ENCODE measurements around the gene TPM2.

The TPM2 gene

DNA sequence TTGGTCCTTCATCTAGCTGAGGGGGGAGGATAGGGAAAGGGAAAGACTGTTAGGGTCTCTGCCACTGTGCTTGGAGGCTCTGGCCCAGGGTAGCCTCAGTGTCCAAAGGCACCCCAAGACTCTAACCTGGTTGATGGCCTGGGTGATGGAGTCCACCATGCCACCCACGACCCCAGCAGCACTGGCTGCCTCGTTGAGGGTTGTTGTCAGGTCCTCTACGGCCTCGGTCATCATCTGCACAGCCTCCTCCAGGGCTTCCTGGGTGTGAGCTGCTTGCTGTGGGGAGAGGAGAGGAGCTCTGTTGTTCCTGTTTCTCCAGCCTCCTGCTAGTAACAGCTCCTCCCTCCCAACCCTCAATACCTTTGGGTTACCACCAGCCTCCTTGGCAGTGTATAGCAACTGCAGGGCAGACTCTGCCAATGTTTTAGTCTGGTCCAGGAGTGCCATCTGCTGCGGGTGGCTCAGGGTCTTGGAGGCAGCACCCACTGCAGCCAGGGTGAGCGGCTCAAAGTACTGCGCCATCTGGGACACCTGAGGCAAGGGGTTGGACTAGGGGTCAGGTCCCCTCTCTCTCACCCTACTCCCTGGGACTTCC lies 16.2 kb upstream of the TPM2 start:
- CTCF ChIA-PET: interaction anchor here (31.2 to 34.3 kb wide), 2 partner anchors 3 to 12 kb away, joined by 816 read pairs; partner anchors contain the start of genes CREB3, TLN1 and TPM2
- no peak overlapping the region for H3K4me3 ChIP-seq (ENCODE audit: low read depth, low read length)
- DNase-seq (ENCODE audit: low read depth, low spot score): no peak
- POLR2A ChIA-PET: interaction anchor here (0.6 to 4.0 kb wide), 5 partner anchors 10 to 23 kb away, joined by 4 to 27 read pairs (median 5); no protein-coding TSS in a partner anchor
- TF ChIP-seq, protein P1, sequence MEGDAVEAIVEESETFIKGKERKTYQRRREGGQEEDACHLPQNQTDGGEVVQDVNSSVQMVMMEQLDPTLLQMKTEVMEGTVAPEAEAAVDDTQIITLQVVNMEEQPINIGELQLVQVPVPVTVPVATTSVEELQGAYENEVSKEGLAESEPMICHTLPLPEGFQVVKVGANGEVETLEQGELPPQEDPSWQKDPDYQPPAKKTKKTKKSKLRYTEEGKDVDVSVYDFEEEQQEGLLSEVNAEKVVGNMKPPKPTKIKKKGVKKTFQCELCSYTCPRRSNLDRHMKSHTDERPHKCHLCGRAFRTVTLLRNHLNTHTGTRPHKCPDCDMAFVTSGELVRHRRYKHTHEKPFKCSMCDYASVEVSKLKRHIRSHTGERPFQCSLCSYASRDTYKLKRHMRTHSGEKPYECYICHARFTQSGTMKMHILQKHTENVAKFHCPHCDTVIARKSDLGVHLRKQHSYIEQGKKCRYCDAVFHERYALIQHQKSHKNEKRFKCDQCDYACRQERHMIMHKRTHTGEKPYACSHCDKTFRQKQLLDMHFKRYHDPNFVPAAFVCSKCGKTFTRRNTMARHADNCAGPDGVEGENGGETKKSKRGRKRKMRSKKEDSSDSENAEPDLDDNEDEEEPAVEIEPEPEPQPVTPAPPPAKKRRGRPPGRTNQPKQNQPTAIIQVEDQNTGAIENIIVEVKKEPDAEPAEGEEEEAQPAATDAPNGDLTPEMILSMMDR (IDR thresholded peaks at IDR 0.05; ENCODE audit: insufficient read depth, low read length, missing control alignments): no peak

DNA sequence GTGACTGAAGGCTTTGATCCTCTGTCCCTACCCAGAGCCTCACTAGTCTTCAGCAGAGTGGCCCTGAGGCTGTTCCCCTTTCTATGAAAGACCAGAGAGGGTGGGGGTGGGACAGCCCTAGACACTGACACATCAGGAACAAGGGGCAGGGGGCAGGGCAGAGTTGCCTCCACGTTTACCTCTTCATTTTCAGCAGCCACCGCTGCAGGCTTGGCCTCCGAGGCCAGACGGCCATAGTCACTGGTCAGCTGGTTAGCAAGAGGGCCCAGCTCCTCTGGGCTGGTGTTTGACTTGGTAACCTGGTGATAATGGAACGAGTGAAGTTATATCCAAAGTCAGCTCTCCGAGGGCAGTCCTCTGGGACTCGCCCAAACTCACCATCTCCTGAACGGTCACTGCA lies 15.6 kb upstream of the TPM2 start:
- CTCF ChIA-PET: interaction anchor here (31.2 to 34.3 kb wide), 2 partner anchors 3 to 13 kb away, joined by 816 read pairs; partner anchors contain the start of genes CREB3, TLN1 and TPM2
- DNase-seq (ENCODE audit: low read depth, low spot score): no peak
- POLR2A ChIA-PET: interaction anchor here (0.6 to 4.0 kb wide), 5 partner anchors 9 to 21 kb away, joined by 4 to 27 read pairs (median 5); no protein-coding TSS in a partner anchor
- TF ChIP-seq, protein P1 (IDR thresholded peaks at IDR 0.05; ENCODE audit: insufficient read depth, low read length, missing control alignments): no peak
- H3K4me3 ChIP-seq (ENCODE audit: low read depth, low read length): no peak overlapping the region

DNA sequence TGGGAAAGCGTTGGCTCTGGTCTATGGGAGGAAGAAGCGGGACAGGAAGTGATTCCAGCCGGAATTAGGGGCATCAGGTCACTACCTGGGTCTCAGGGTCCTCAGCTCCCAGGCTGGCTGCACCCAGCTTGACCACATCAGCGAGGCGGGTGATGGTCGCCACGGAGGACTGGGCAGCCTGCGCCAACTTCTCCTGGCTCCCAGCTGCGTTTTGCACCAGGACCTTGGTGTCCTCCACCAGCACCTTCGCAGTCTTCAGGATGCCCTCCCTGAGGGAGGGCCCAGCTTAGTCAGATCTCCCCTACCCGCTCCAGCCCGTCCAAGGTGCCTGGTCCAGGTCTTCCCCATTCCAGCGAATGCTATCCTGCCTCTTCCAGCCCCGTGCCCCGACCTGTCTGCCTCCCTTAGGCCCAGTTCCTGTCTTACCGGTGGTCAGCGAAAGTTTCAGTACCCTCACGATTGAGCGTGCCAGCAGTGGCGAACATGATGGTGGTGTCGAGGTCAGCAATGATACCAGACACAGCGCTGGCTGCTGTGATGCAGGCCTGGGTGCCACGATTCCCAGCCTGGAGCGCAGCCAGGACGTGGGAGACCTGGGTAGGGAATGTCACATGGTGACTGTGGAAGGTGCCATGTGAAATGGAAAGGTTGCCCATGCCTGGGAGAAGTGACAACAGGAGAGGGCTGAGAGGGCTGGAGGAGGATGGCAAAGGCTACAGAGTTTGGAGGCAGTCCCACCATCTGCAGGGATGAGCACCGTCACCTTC lies 14.4 kb upstream of the TPM2 start:
- no peak for DNase-seq (ENCODE audit: low read depth, low spot score)
- H3K4me3 ChIP-seq (ENCODE audit: low read depth, low read length): no peak overlapping the region
- ChIA-PET CTCF (interaction anchor here (31.2 to 34.3 kb wide), 2 partner anchors 1 to 14 kb away, joined by 816 read pairs; partner anchors contain the start of genes CREB3, TLN1 and TPM2), POLR2A (interaction anchor here (1.1 to 4.0 kb wide), 7 partner anchors 9 to 24 kb away, joined by 3 to 27 read pairs (median 4); partner anchors contain the start of gene TPM2)
- TF ChIP-seq, protein P1 (IDR thresholded peaks at IDR 0.05; ENCODE audit: insufficient read depth, low read length, missing control alignments): no peak

DNA sequence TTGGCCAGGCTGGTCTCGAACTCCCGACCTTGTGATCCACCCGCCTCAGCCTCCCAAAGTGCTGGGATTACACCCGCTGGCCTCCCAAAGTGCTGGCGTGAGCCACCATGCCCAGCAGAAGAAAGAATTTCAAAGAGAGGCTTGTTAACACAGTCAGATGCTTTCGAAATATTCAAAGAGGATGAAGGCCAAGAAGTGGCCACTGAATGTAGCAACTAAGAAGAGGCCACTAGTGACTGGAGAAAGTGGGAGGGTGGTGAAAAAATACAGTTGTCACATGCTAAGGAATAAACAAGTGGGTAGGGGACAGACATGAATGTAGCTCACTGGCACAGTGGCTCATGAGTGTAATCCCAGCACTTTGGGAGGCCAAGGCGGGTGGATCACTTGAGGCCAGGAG lies 13.0 kb upstream of the TPM2 start:
- DNase-seq (ENCODE audit: low read depth, low spot score): no peak
- H3K4me3 ChIP-seq (ENCODE audit: low read depth, low read length): no peak overlapping the region
- TF ChIP-seq, protein P1 (IDR thresholded peaks at IDR 0.05; ENCODE audit: insufficient read depth, low read length, missing control alignments): no peak
- POLR2A ChIA-PET: interaction anchor here (0.8 to 2.2 kb wide), 4 partner anchors 12 to 45 kb away, joined by 3 to 10 read pairs (median 4); partner anchors contain the start of genes CCDC107, RMRP and TPM2
- CTCF ChIA-PET: interaction anchor here (1.1 to 34.3 kb wide), 3 partner anchors 0 to 56 kb away, joined by 3 to 816 read pairs (median 816); partner anchors contain the start of genes CREB3, TLN1 and TPM2

GRCh38 chr9:35700942-35701341 lies 11.2 kb upstream of the TPM2 start:
- CTCF ChIA-PET: interaction anchor here (1.8 to 34.3 kb wide), 3 partner anchors 9 to 40 kb away, joined by 9 to 816 read pairs (median 9); partner anchors contain the start of genes CREB3 and TLN1

More at GRCh38 chr9:35700942-35701341, 11.2 kb upstream of the TPM2 start:
- no peak for DNase-seq (ENCODE audit: low read depth, low spot score)
- no peak overlapping the region for H3K4me3 ChIP-seq (ENCODE audit: low read depth, low read length)
- POLR2A ChIA-PET: interaction anchor here (1.1 to 1.4 kb wide), 4 partner anchors 10 to 27 kb away, joined by 3 to 8 read pairs (median 6); no protein-coding TSS in a partner anchor
- TF ChIP-seq, protein P1 (IDR thresholded peaks at IDR 0.05; ENCODE audit: insufficient read depth, low read length, missing control alignments): no peak
